Measurements from ENCODE around the gene CD163L1.
"Not testable (repeated sequence)": the region's sequence is repeated elsewhere in the genome, so short reads cannot be mapped to it uniquely, and the experiment has no call there.

The CD163L1 gene

DNA sequence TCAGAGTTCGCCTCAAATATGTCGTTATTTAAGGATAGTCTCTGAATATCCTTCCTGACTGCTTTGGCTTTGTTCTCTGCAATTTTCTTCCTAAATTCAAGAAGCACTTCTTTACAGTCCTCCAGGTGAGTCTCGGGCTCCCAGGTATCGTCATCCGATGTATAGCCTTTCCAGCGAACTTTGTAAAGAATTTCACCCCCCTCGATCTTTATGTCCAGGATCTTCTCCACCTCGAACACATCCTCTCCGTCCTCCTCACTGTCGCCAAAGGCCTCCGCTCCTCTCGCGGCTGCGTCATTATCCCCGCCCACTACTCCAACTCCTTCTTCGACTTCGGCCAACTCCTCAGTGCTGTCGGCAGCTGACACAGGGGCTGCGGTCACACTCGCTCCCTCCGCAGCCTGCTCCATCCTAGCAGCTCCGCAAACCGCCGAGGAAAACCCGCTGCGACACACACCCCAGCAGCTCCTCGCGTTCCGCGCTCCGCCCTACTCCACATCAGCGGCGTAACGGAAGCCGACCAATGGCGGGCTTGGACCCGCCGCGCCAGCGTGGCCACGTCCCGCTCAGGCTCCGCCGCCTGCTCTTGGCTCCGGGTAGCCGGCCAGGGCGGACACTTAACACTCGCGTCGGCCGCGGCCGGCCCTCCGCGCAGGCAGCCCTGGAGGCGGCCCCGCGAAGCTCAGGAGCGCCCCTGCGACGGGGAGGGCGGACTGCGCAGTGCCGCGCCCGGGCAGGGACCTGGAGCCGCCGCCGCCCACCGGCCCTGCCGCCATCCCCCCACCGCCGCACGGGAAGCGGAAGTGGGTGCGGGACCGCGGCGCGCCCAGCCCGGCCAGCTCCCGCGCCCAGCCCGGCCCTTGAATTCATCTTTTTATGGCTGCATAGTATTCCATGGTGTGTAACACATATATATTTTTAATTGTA lies 4.1 kb downstream of the CD163L1 start:
- peak overlapping the region; percentile 61 for H3K27ac ChIP-seq
- no peak for TF ChIP-seq ZFX (IDR thresholded peaks at IDR 0.05; ENCODE audit: borderline replicate concordance)
- TF ChIP-seq, protein P1, sequence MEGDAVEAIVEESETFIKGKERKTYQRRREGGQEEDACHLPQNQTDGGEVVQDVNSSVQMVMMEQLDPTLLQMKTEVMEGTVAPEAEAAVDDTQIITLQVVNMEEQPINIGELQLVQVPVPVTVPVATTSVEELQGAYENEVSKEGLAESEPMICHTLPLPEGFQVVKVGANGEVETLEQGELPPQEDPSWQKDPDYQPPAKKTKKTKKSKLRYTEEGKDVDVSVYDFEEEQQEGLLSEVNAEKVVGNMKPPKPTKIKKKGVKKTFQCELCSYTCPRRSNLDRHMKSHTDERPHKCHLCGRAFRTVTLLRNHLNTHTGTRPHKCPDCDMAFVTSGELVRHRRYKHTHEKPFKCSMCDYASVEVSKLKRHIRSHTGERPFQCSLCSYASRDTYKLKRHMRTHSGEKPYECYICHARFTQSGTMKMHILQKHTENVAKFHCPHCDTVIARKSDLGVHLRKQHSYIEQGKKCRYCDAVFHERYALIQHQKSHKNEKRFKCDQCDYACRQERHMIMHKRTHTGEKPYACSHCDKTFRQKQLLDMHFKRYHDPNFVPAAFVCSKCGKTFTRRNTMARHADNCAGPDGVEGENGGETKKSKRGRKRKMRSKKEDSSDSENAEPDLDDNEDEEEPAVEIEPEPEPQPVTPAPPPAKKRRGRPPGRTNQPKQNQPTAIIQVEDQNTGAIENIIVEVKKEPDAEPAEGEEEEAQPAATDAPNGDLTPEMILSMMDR (IDR thresholded peaks at IDR 0.05): peak; percentile 44

DNA sequence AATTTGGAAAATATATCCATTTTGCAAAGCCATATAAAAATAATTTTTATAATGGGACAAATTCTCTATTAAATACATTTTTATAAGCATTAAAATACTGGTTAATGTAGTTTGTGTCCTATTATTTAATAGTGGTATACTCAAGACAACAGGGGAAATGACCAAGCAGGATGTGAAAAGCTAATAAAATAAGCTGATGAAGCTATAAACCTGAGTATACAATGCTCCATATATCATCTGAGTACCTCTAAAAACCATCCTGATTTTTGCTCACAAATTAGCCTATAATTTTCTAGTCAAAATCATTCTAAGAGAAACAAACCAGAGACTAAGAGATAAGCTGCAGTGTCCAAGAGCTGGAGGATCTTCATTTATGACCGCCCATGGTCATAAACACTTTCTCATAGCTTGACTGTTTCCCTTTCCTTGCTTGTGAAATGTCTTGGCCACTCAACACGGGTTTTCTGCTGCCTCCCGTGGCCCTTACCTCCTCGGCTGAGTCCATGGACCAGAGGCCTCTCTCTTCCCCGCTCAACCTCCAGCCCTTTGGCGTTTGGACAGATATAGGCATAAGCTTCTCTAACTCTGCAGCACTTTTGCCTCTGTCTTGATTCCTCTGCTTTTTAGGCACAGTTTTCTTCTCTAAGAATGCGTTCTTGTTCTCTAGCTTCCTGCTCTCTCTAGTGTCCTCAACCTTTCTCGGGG lies 5.5 kb downstream of the CD163L1 start:
- not testable (repeated sequence) for H3K27ac ChIP-seq

DNA sequence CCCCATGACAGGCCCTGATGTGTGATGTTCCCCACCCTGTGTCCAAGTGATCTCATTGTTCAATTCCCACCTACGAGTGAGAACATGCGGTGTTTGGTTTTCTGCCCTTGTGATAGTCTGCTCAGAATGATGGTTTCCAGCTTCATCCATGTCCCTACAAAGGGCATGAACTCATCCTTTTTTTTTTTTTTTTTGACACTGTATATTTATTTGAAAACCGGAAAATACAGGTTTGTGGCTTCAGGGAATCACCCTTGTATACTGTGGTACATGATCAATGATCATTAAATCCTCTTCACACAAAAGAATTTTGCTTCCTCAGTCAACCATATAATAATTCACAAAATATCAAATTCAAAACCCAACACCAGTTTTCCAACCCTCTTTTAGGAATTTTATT lies 6.5 kb downstream of the CD163L1 start:
- not testable (repeated sequence) for H3K27ac ChIP-seq

DNA sequence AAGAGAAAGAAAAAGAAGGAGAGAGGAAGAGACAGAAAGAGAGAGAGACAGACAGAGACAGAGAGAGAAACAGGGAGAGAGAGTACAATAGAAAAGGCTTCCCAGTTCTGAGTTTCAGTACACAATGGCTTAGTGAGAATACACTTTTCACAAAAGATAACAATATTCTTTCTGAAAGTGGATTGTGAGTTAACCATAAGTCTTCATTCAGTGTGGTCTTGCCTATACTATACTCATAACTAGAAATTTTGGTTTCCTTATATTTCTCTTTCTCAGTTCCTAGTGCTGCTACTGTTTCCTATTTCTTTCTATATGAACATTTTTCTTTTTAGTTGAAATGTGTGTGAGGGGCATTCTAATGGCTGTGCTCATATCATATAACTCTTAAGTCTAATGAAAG lies 9.3 kb downstream of the CD163L1 start:
- H3K27ac ChIP-seq: no peak overlapping the region
- TF ChIP-seq ZFX (IDR thresholded peaks at IDR 0.05; ENCODE audit: borderline replicate concordance): no peak
- TF ChIP-seq, protein P1 (IDR thresholded peaks at IDR 0.05): no peak

DNA sequence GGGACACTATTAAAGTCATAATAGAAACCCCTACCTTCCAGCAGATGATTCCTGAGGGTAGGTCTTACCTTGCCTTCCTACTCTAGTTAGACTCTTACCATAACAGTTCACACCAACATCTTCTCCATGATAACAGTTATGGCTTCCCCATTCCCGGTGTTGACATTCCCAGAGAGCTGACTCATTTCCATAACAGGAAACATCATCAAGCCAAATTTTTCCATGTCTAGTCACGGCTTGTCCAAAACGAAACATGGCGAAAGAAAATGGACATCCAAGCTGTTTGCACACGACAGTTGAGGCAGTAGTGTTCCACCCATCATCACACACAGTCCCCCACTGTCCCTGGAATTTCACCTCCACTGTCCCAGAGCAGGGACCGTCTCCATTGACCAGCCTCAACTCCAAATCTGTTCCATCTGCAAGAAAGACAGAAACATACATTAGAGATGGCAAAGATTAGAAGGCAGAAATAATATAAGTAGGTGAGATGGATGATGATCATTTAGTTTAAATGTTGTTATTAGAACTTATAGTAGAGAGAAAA lies 10.6 kb downstream of the CD163L1 start:
- H3K27ac ChIP-seq: no peak overlapping the region
- no peak for TF ChIP-seq ZFX (IDR thresholded peaks at IDR 0.05; ENCODE audit: borderline replicate concordance)

DNA sequence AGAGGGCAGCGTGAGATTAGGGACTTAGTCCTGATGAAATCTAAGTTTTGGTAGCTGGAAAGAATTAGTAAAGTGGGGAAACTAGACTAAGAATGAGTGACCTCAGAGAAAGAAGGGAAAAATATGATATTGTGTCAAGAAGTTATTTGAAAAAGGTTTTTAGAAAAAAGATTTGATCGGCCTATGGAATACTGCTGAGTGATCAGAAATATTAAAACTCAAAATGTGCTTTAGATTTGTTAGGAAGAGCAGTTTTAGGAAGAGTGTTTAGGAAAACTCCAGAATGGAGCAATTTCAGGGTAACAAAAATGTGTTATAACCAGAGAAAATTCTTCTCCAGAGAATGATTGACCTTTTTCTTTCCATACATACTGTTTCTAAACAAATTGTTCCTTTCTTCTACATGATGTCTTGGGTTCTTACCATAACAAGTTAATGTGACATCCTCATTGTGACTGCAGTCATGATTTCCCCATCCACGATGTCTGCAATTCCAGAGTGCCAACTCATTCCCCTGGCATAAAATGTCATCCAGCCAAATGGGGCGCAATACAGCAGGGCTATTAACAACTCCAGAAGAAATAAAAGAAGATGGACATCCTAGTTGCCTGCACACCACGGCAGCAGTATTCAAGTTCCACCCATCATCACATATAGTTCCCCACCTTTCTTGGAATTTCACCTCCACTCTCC lies 11.8 kb downstream of the CD163L1 start:
- H3K27ac ChIP-seq: no peak overlapping the region
- TF ChIP-seq, protein P1 (IDR thresholded peaks at IDR 0.05): no peak
- TF ChIP-seq ZFX (IDR thresholded peaks at IDR 0.05; ENCODE audit: borderline replicate concordance): no peak

DNA sequence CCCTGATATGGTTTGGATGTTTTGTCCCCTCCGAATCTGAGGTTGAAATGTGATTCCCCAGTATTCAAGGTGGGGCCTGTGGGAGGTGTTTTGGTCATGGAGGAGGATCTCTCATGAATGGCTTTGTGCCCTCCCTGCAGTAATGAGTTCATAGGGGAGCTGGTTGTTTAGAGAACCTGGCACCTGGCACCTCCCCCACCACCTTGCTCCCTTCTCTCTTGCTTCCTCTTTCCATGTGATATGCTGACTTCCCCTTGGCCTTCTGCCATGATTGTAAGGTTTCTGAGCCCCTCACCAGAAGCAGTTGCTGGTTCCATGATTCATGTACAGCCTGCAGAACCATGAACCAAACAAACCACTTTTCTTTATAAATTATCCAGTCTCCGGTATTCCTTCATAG lies 32.6 kb downstream of the CD163L1 start:
- TF ChIP-seq ZFX (IDR thresholded peaks at IDR 0.05; ENCODE audit: borderline replicate concordance): no peak
- TF ChIP-seq, protein P1 (IDR thresholded peaks at IDR 0.05): no peak
- H3K27ac ChIP-seq: no peak overlapping the region

DNA sequence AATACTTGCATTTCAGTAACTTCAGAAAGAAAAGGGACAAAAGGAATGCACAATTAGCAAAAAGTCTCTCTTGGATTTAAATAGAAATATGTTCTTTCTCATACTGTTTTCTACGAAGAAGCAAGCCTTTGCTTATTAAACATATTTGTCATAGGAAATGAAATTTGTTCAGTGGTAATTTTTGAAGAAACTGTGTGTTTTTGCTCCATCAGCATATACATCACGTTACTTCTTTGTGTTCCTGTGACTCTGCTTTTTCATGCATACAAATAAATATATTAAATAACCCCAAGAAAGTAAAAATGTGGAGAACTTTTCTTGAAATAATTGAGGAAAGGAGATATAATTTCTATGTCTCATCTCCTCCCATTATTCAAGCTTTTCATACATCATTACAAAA lies 39.7 kb downstream of the CD163L1 start:
- H3K27ac ChIP-seq: no peak overlapping the region
- TF ChIP-seq, protein P1 (IDR thresholded peaks at IDR 0.05): no peak
- TF ChIP-seq ZFX (IDR thresholded peaks at IDR 0.05; ENCODE audit: borderline replicate concordance): no peak

All from 22Rv1 (cell line).